Measurements from ENCODE around the gene CDKAL1. TPM values are rescaled to one million over a fixed set of nuclear protein-coding genes. Genes with fewer than 3 reads are reported as not detected.

The CDKAL1 gene
- total RNA-seq, 2 donors from 2014 or later: 12.1 to 19.0 TPM

DNA sequence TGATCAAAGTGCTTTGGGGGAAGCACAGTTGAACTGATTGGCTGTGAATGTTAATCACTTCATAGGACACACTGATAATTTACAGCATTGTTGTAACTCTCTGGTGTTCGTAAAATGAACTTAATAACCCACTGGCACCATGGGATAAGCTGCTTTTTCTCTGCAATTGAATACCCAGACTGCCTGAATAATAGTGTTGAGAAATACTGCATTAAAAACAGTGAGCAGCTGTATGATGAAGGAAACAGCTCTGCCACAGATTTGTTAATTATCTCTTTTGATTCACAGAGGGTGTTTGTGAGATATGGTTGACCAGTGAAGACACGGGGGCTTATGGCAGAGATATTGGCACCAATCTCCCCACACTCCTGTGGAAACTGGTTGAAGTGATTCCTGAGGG lies 420.9 kb downstream of the CDKAL1 start:
- intact Hi-C loops (cut with DNase I): no loop called here
- no peak for DNase-seq (ENCODE audit: low spot score)
- 95% methylated on average over 2 of the region's 2 CpGs for WGBS
- no peaks in the 10 kb centered on the region for H3K27me3 ChIP-seq (replicated peaks; ENCODE audit: insufficient read depth)
- H3K9me3 ChIP-seq: no peaks in the 10 kb centered on the region
- no peak overlapping the region for H3K27ac ChIP-seq
- no peak for TF ChIP-seq POLR2AphosphoS5 (IDR thresholded peaks at IDR 0.05)
- no peak overlapping the region for H3K4me3 ChIP-seq
- H3K4me1 ChIP-seq (replicated peaks): no peaks in the 10 kb centered on the region
- no peaks in the 10 kb centered on the region for H3K36me3 ChIP-seq

DNA sequence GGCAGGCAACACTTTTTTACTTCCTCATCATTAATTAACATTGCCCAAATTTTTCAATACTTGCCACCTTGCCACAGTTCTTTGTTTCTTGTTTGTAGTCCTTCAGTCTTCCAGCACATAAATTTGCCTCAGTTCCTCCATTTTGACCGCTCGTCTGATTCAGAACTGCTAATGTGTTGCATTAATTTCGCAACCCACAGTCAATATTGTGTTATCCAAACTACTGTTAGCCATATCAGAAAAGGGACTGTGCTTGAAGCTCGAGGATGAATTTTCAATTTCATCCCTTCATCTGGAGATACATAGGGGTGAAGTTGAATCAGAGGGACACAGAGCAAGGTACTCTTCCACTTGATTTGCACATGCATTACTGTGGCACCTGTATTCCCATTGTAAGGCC lies 421.5 kb downstream of the CDKAL1 start:
- Histone ChIP-seq H3K27me3 (replicated peaks; ENCODE audit: insufficient read depth) (no peaks in the 10 kb centered on the region), H3K27ac (no peak overlapping the region), H3K36me3 (no peaks in the 10 kb centered on the region), H3K4me3 (no peak overlapping the region), H3K9me3 (no peaks in the 10 kb centered on the region), H3K4me1 (replicated peaks) (no peaks in the 10 kb centered on the region)
- DNase-seq (ENCODE audit: low spot score): no peak
- TF ChIP-seq POLR2AphosphoS5 (IDR thresholded peaks at IDR 0.05): no peak
- TF ChIP-seq, protein P1, sequence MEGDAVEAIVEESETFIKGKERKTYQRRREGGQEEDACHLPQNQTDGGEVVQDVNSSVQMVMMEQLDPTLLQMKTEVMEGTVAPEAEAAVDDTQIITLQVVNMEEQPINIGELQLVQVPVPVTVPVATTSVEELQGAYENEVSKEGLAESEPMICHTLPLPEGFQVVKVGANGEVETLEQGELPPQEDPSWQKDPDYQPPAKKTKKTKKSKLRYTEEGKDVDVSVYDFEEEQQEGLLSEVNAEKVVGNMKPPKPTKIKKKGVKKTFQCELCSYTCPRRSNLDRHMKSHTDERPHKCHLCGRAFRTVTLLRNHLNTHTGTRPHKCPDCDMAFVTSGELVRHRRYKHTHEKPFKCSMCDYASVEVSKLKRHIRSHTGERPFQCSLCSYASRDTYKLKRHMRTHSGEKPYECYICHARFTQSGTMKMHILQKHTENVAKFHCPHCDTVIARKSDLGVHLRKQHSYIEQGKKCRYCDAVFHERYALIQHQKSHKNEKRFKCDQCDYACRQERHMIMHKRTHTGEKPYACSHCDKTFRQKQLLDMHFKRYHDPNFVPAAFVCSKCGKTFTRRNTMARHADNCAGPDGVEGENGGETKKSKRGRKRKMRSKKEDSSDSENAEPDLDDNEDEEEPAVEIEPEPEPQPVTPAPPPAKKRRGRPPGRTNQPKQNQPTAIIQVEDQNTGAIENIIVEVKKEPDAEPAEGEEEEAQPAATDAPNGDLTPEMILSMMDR (IDR thresholded peaks at IDR 0.05): no peak
- TF ChIP-seq POLR2A (IDR thresholded peaks at IDR 0.05): no peak
- 96% methylated on average over 4 of the region's 4 CpGs for WGBS
- intact Hi-C loops (cut with DNase I): no loop called here

DNA sequence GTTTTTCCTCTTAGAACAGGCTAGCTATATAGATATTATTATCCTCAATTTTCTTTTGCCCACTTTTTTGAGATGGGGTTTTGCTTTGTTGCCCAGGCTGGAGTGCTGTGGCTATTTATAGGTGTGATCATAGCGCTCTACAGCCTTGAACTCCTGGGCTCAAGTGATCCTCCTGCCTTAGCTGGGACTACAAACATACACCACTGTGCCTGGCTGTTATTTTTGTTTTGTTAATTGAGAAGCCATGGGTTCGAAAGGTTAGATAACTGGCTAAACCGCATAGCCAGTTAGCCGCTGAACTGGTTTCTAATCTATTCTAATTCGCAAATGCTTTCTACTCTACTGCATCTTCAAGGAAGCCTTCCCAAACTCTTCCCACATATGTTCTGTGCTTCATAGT lies 425.8 kb downstream of the CDKAL1 start:
- H3K27ac ChIP-seq: no peak overlapping the region
- intact Hi-C loops (cut with DNase I): no loop called here
- DNase-seq (ENCODE audit: low spot score): no peak
- 96% methylated on average over 5 of the region's 5 CpGs for WGBS
- H3K27me3 ChIP-seq (replicated peaks; ENCODE audit: insufficient read depth): no peaks in the 10 kb centered on the region
- no peak overlapping the region for H3K4me3 ChIP-seq
- H3K9me3 ChIP-seq: no peaks in the 10 kb centered on the region
- no peaks in the 10 kb centered on the region for H3K36me3 ChIP-seq
- TF ChIP-seq POLR2A (IDR thresholded peaks at IDR 0.05) (no peak), POLR2AphosphoS5 (IDR thresholded peaks at IDR 0.05) (no peak)
- TF ChIP-seq, protein P1 (IDR thresholded peaks at IDR 0.05): no peak
- no peaks in the 10 kb centered on the region for H3K4me1 ChIP-seq (replicated peaks)

DNA sequence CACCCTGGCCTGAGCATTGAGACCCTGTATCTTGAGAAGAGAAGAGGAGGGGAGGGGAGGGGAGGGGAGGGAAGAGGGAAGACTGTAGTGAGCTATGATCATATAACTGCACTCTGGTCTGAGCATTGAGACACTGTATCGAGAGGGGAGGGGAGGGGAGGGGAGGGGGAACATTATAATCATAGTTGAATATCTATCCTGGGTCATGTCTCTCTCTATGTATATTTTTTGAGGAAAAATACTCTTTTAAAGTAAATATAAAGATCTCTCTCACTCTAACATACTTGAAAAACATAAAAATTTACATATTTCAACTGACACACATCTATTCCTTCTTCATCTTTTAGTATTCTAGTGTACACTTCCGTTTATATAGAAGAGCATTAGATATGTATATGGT lies 431.0 kb downstream of the CDKAL1 start:
- TF ChIP-seq, protein P1 (IDR thresholded peaks at IDR 0.05): no peak
- TF ChIP-seq POLR2A (IDR thresholded peaks at IDR 0.05) (no peak), POLR2AphosphoS5 (IDR thresholded peaks at IDR 0.05) (no peak)
- DNase-seq (ENCODE audit: low spot score): no peak
- no peaks in the 10 kb centered on the region for H3K27me3 ChIP-seq (replicated peaks; ENCODE audit: insufficient read depth)
- no peaks in the 10 kb centered on the region for H3K9me3 ChIP-seq
- no peaks in the 10 kb centered on the region for H3K4me1 ChIP-seq (replicated peaks)
- 76% methylated on average over 2 of the region's 2 CpGs for WGBS
- H3K27ac ChIP-seq: no peak overlapping the region
- no peaks in the 10 kb centered on the region for H3K36me3 ChIP-seq
- no peak overlapping the region for H3K4me3 ChIP-seq
- intact Hi-C loops (cut with DNase I): no loop called here

DNA sequence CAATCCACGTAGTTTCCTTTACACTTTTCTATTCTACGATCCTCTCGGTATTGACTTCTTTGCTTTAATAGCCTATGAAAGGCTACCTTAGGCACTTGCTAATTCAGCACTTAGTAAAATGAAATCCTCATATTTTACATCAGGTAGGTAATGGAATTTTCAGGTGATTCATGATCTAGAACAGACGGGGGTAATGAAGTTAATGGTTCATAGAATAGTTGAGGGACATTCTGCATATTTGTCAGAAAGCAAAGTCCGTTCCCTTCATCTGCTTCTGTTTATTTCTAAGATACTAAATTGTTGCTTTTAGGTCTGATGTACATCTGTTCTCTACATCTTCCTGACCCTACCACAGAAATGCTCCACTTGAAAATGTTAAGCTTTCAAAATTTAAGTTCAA lies 431.7 kb downstream of the CDKAL1 start:
- Histone ChIP-seq H3K4me1 (replicated peaks) (no peaks in the 10 kb centered on the region), H3K4me3 (no peak overlapping the region), H3K27ac (no peak overlapping the region), H3K9me3 (no peaks in the 10 kb centered on the region), H3K36me3 (no peaks in the 10 kb centered on the region), H3K27me3 (replicated peaks; ENCODE audit: insufficient read depth) (no peaks in the 10 kb centered on the region)
- DNase-seq (ENCODE audit: low spot score): no peak
- TF ChIP-seq POLR2AphosphoS5 (IDR thresholded peaks at IDR 0.05) (no peak), POLR2A (IDR thresholded peaks at IDR 0.05) (no peak)
- TF ChIP-seq, protein P1 (IDR thresholded peaks at IDR 0.05): no peak
- 90% methylated on average over 5 of the region's 5 CpGs for WGBS
- intact Hi-C loops (cut with DNase I): no loop called here

Measured in prostate gland (tissue), 2 donors.